Activated CD4-positive, alpha-beta T cell treated with anti-CD3 and anti-CD28 coated beads, Interleukin-2, Interleukin-4, amounts not matched to agents 100 ng/mL and 50 ng/mL, durations not matched to agents 16 hours and 8 hours (primary cell): Measurements from ENCODE around the gene APCDD1.
A peak's percentile ranks its signal among the peaks of the same experiment; 100 is the strongest.
"Not testable (repeated sequence)": the region's sequence is repeated elsewhere in the genome, so short reads cannot be mapped to it uniquely, and the experiment has no call there.

Experiments used
- DNase-seq: peaks from one replicate; pipeline ENCODE4 v3.0.0-alpha.2; 2020; ENCODE audit warnings: low spot score

The APCDD1 gene

GRCh38 chr18:10495936-10496335, 41.5 kb downstream of the APCDD1 start:
- no peak for DNase-seq

- DNase-seq: no peak
These were observed 42.8 kb downstream of the APCDD1 start for GRCh38 chr18:10497206-10497749.

GRCh38 chr18:10499230-10499629, 44.8 kb downstream of the APCDD1 start:
- peak; percentile 26 for DNase-seq

- DNase-seq: no peak
These were observed 45.6 kb downstream of the APCDD1 start for GRCh38 chr18:10500038-10500437.

GRCh38 chr18:10504723-10505122, 50.3 kb downstream of the APCDD1 start:
- DNase-seq: no peak

GRCh38 chr18:10505892-10506291, 51.5 kb downstream of the APCDD1 start:
- not testable (repeated sequence) for DNase-seq

- no peak for DNase-seq
These were observed 54.2 kb downstream of the APCDD1 start for GRCh38 chr18:10508591-10508990.

- no peak for DNase-seq
These were observed 56.8 kb downstream of the APCDD1 start for GRCh38 chr18:10511236-10511635.

- DNase-seq: no peak
These were observed 59.6 kb downstream of the APCDD1 start for GRCh38 chr18:10514082-10514481.

- no peak for DNase-seq
These were observed 60.2 kb downstream of the APCDD1 start for GRCh38 chr18:10514601-10515000.

GRCh38 chr18:10515456-10515855, 61.0 kb downstream of the APCDD1 start:
- no peak for DNase-seq

GRCh38 chr18:10516078-10516477, 61.6 kb downstream of the APCDD1 start:
- no peak for DNase-seq

GRCh38 chr18:10518595-10519255, 64.3 kb downstream of the APCDD1 start:
- no peak for DNase-seq

- DNase-seq: no peak
These were observed 64.9 kb downstream of the APCDD1 start for GRCh38 chr18:10519366-10519765.

- DNase-seq: peak; percentile 61
These were observed 65.8 kb downstream of the APCDD1 start for GRCh38 chr18:10519999-10520935.

GRCh38 chr18:10521566-10521965, 67.1 kb downstream of the APCDD1 start:
- DNase-seq: no peak

- no peak for DNase-seq
These were observed 68.1 kb downstream of the APCDD1 start for GRCh38 chr18:10522574-10522973.

GRCh38 chr18:10523544-10523943, 69.1 kb downstream of the APCDD1 start:
- DNase-seq: no peak

- no peak for DNase-seq
These were observed 70.3 kb downstream of the APCDD1 start for GRCh38 chr18:10524507-10525370.

GRCh38 chr18:10525371-10525691, 70.9 kb downstream of the APCDD1 start:
- DNase-seq: no peak

GRCh38 chr18:10525697-10526560, 71.5 kb downstream of the APCDD1 start, which contains the start of gene NAPG:
Gene NAPG (plus strand): TSS chr18:10526027. CDS start chr18:10526103, 76 bp downstream.
- DNase-seq: peak; percentile 91
